Fibroblast of skin of abdomen (primary cell): ENCODE data around the gene GLP1R.

Experiments used
- DNase-seq: peaks from one replicate; pipeline ENCODE4 v3.0.0-alpha.2; 2013

The GLP1R gene

DNA sequence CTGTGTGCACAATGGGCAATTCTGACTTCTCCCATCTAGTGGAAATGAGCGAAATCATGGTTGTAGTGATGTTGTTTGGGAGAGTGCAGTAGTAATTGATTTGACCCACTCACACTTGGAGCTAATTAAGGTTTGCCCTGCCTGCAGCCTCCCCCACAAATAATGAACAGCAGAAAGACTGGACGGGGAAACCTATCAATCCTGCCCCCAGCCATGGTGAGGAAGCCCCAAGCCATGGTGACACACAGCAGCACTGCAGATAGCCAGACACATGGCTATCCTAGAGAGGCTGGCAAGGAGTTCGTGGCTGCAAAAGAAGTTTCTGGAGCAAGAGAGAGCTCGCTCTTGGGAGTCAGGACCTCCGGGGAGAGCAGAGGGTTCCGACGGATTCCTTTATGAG, 38.6 kb downstream of the GLP1R start:
- DNase-seq, result no peak

DNA sequence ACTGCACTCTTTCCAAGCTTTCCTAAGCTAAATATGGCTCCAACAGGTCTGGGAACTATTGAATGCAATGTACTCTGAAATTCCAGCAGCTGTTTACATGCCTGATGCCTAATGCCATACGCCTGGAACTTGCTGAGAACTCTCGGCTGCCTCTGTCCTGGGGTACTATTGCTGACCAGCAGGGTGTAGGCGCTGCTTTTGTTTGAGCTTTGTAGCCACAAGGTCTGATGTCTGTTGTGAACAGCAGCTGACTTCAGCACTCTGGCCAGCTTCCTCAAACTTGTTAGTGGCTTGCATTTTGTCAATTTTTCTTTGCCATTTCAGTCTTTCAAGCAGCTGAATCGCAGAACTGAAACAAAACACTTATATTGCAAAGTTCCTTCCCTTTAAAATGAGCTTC, 39.8 kb downstream of the GLP1R start:
- peak; percentile 35 for DNase-seq

DNA sequence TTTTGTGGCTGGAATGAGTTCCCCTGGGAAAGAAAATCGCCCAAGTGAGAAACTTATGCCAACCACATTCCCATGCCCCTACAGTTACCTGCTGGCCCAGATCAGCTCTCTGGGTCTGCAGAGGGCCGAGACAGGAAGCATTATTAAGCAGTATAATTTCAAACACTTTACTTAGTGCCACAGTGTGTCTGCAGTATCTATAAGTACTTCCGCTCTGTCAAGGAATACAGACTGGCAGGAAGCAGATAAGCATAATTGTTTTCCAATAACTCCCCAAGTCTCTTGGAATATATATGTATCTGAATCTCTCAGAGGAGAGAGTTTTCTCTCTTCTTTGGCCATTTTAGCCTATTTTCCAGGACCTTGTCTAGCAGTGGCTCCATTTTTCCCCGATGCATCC, 41.5 kb downstream of the GLP1R start:
- no peak for DNase-seq

DNA sequence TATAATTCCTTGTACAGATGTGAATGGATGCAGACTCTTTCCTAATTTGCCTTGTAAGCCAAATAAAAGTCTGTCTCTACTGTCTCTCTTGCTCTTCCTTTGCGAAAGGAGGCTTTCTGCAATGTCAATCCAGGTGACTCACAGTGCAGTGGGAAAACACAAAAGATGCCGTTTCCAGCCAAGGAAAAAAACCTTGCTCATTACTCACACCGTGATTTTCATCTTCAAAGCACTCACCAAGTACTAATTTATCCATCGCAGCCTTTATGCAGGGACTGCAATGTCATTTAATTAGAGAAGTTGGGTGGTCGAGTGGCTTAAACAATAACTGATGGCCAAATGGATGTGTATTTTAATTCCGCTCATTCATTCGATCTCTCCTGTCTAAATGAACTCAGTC, 42.6 kb downstream of the GLP1R start:
- no peak for DNase-seq

DNA sequence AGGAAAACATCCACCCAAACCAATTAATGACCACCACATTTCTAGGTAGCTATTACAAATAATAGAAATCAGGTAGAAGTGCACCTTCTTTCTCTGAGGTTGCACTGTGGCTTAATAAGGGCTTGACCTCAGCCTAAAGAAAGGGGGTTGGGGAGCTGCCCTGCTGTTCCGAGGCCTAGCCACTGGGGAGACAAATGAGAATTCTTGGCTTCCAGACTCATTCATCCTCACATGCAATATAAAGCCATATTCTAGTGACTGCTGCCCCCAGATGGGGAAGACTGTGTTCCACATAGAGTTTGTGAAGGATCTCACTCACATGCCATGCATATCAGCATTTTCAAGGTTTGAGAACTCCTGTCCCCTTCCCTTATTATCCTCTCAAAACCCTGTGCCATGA, 43.5 kb downstream of the GLP1R start:
- no peak for DNase-seq

DNA sequence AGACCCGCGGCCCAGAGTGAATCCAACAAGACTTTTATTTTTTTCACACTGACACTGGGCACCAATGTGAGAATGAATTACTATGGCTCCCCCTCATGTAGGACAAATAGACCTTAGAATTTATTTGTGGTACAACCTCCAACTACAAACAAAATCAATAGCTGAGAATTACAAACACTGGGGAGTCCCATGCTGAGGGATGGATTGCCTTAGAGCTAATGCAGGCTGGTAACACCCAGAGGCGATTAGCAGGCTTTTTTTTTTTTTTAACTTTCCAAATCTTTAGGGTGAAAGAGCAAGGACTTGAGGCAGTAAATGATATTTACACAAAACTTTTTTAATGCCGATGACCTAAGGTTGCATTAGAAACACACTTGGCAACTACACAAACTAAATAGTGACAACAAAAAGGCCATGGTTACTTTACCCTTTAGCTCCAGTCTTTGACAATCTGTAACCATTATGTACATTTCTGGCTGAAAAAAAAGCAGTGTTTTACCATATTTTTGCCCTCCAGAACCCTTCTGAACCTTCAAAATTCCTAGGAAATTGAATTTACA, 44.6 kb downstream of the GLP1R start:
- DNase-seq, result no peak

DNA sequence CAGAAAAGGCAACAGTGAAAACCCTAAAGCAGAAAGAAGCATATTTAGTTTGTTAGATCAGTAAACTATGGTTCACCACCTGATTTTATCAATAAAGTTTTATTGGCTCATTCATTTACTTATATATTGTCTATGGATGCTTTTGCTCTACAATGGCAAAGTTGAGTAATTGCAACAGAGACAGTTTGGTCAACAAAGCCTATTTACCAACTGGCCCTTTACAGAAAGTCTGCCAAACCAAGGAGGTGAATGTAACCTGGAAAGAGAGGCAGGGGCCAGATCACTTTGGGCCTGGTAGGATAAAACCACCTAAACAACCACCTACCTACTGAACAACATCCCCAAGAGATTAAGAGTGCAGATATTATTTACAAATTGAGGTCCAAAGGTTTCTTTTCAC, 47.0 kb downstream of the GLP1R start:
- no peak for DNase-seq

DNA sequence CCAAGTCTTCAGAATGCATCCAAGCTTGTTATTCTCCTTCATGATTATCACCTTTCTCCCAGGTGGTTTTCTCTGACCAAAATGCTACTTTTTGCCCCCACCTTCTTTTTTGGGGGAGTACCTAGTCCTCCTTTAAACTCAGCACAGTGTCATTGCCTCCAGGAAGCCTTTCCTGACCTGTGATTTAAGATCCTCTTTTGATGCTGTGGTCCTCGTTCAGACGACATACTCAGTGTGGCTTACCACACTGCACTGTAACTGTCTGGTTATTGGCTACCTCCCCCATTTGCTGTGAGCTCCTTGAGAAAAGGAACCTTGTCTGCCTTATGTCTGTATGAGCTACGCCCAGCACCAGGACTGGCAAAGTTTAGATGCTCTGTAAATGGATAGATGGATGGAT, 51.8 kb downstream of the GLP1R start:
- no peak for DNase-seq

DNA sequence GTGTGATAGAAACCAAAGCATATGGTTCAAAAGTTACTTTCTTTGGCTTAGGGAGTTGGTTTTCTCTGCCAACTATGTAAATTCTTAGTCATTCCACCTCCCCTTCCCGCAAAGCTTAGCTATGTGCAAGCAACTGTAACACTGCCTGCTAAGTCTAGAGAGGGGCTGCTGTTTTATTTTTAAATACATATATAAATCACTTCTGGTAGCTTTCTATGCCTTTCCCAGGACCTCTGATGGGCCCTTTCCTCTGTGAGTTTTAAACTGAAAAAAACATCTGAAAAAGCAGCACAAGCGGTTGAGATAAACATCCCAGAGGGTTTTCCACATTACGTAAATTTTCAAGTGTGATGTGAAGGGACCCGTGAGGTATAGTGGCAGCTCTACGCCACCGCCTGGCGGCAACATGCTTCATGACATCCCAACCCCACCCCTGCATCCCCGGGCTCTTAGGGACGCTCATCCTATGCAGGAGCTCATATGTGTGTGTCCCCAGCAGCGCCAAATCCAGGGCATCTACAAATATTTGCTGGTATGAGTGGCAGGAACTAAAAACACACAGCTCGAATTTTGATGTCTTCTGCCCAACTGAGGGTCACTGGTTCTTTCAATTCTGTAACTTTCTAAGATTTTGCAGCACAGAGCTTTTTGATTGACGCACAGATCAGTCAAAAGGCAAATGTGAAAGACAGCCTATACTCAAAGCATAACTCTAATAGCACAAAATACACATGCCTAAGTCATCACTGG, 53.7 kb downstream of the GLP1R start:
- DNase-seq, result peak; percentile 81

DNA sequence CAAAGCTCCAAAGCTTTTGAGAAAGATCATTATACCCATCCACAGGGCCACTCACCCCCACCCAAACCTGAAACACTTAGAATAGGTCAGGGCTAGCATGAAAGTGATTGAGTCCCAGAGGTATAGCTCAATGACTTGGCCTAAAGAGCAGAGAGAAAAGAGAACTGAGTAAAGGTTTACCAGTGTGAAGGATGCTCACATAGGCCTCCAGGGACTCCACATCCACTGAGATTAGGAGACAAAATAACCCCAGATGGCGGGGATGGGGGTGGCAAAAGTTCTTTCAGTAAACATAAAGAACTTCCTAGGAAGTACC, 54.2 kb downstream of the GLP1R start:
- DNase-seq, result no peak

DNA sequence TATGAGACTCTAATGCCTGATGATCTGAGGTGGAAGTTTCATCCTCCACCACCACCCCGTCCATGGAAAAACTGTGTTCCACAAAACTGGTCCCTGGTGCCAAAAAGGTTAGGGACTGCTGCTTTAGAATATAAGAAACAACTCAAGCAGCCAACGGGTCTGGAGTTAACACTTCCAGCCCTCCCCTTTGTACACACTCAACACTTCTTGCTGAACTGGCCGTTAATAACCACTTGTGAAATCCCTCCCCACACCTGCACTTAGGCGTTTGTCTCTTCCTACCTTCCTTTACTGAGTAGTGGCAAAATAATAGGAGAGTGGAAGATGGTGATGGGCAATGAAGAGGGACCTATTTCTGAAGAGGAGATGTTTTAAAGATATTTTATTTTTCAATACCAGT, 55.9 kb downstream of the GLP1R start:
- DNase-seq, result no peak

DNA sequence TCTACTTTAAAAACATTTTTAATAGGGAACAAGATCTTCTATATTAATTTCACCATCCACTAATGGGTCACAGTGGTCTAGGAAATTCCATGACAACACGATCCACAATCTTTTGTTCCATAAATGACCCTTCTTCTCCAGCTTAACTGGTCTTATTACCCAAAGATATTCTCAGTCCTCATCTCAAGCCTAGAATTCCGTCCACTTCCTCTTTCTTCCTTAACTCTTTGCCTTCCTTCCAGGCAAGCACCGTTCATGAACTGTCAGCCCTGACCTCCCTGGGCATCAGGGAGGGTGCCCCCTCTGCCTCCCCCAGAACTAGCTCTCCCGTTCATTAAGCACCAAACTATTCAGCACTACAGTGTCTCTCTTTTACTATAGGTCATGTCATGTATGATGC, 58.5 kb downstream of the GLP1R start:
- DNase-seq, result no peak

DNA sequence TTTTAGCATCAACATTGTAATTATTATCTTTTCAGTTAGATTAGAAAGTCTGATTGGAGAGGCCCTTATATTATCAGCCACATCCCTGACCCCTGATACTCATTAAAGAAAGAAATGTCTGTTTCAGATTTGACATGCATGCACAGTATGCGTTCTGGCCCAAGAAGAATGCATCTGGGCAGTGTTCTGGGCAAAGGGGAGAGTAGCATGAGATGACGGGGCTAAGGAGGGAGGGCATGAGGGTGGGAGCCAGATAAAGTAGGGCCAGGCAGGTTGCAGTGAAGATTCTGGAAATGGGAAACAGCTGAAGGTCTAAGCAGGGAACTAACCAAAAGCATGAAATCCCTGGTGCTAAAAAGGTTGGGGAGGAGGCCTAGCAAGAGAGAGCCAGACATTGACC, 59.1 kb downstream of the GLP1R start:
- no peak for DNase-seq

DNA sequence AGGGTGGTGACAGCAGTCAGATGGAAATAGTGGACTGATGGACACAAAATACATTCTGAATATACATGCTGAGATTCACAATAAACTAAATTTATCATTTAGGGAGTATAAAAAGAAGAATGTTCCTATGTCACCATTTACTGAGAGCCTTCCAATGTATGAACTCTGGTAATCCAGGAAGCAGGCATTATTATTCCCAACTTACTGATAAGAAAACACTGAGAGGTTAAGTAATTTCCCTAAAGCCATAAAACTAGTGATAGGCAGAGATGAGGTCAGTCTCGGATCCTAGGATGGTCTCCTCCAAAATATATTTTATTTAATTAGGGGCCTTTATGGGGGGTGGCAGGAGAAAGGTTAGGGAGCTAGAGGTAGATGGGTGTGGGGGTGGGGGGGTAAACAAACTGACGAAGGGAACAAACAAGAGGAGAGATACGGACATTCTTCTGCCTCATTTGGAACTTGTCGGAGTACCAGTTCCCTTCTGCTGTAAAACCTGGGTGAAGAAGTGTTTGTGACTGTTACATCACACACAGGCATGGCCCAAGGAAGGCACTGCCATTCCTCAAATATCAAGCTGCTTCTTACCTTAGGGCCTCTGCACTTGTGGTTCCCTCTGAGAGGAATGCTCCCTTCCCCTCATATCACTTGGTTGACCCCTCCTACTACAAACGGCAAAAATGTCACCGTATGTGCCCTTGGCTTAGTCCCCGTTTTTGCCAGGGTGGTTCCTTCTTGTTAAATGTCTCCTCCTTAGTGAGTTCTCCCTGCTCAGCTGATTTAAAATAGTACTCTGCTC, 59.7 kb downstream of the GLP1R start:
- no peak for DNase-seq

DNA sequence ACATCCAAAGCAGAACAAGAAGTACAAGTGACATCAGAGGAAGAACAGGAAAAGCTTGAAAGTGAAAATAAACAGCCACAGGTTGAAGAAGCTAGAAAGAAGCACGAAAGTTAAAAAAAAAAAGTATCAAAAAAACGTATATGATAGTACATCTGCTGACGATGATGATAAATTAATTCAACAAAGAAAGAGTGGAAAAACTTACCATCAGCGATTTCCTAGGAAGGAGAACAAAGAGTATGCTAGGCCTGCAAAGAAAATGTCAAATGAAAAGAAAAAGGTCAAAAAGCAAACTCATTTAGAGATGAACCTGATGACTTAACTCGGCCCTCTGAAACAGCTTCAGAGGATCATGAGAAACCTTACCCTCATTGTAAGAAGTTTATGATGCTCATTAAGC, 62.7 kb downstream of the GLP1R start:
- no peak for DNase-seq

DNA sequence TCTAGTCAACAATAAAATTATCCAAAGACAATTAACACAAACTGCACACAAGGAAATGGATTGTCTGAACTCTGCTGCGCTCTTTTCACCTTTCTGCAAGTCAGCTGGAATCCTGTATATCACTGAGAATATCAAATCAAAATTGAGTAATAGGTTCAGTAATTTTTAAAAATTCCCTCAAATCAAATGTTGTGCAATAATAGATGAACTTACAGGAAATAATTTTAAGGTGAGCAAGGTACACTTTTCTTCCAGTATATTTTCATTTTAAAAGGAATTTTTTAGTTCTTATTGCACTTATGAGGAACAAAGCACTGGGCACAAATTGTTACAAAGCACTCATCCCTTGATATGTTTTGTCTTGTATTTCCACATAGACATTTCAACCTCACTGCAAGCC, 65.2 kb downstream of the GLP1R start:
- no peak for DNase-seq

DNA sequence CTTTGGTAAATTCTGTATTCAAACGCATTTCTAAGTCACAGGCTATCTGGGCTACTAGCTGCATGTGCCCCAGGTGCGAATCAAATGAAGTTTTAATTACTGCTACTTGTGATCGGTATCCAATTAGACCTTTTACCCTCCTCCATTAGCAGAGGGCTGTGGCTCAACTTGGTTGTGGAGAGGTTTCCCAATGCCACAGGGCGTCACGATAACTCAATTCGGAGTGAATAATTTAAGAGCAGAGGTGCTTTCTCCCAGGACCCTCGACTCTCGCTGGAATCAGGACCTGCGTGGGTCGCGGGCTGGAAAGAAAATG, 65.8 kb downstream of the GLP1R start:
- no peak for DNase-seq

DNA sequence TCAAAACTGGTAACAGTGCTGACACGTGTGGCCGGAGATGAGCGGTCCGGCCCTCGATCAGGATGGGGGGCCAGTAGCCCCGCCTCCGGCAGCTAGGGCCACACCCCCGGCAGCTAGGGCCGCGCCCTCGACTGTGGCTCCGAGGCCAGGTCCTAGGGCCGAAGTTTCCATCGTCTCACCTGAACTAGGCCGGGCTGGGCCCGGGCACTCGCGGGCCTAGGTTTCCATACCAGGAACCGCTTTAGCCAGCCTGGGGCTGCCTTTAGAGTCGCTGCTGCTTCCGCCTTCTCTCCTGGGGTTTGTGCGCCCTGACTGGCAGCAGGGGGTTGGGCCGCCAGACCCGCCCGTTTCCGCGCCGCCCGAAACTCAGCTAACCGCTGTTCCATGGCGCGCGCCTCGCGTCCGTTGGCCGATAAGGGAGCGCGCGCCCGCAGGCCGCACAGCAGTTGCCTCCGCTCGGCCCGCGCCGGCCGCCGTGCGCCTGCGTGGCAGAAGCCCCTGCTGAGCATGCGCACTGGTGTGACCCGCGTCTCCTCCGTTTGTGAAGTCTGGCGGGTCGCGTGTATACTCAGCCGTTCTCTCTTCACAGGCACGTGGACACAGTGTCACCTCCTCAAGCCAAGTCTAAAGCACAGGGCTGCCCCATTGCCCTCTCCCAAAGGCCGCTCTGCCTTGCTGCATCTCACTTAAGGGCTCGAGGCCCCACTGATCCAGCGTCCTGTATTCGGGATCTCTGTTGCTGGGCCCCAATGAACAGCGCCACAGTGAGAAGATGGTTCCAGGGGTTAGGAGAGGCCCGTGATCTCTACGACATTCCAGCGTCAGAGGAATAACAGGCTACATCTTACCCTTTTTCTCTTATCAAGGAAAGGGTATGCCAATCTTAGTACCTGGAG, 66.4 kb downstream of the GLP1R start, which contains the start of gene SAYSD1:
TSS of gene SAYSD1 (minus strand) at position 483 of the 896 bp plus-strand sequence. CDS start at position 386, 97 bp downstream.
- peak; percentile 92 for DNase-seq

DNA sequence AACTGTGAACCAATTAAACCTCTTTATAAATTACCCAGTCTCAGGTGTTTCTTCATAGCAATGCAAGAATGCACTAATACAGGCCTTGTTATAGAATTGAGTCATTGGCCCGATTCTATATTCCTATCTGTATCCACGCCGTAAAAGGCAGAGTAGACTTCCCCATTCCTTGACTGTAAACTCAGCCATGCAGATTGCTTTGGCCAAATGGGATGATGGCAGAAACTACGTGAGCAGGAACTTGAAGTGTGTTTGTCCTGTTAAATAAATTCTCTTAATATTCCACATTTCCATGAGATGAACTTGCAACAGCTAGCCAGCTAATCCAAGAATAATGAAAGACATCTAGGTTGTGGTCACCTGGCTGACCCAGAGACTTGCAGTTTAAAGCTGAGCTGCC, 70.3 kb downstream of the GLP1R start:
- DNase-seq, result no peak

DNA sequence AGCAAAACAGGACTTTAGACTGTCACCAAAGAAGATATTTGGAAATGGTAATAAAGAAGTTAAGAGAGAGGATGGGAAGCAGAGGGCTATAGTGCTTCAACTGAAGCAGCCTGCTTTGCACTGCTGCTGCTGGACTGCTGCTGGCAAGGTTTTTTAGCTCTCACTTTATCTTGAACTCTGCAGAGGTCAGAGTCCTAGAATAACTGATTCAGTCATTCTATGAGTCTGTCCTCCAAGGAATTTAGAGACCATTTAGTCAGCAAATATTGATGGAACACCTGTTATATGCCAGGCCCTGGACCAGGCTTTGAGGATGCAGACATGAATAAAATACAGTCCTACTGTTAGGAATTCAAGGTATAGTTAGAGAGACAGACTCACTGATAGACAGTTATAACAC, 75.5 kb downstream of the GLP1R start:
- DNase-seq, result no peak

DNA sequence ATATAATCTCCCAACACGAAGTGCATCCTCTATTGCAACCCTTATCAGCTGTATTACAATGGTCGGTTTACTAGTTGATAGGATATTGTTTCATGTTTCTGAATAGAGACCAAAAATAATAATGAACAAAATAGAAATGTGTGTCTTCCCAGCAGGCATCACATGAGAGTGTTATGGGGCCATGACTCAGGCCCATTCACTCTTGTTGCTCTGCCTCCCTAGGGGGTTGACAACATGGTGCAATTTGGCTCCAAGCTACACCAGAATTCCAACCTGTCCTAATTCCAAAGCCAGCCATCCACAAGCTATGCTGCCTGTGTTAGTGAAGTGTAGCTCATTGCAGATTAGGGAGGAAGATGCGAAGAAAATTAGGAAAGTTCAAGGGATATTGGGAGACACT, 79.5 kb downstream of the GLP1R start:
- no peak for DNase-seq

DNA sequence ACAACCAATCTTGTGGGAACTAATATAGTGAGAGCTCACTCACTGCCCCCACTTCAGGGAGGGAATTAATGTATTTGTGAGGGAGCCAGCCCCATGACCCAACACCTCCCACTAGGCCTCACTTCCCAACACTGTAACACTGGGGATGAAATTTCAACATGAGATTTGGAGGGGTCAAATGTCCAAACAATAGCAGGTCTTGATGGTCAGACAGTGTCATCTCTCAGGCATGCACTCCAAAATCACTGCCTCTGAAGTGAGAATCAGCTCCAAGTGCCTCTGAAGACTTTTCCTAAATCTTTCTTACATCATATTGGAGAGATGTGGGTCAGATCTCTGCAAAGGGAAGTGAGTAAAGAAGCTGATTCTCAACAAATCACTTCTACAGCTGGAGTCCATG, 80.3 kb downstream of the GLP1R start:
- no peak for DNase-seq

DNA sequence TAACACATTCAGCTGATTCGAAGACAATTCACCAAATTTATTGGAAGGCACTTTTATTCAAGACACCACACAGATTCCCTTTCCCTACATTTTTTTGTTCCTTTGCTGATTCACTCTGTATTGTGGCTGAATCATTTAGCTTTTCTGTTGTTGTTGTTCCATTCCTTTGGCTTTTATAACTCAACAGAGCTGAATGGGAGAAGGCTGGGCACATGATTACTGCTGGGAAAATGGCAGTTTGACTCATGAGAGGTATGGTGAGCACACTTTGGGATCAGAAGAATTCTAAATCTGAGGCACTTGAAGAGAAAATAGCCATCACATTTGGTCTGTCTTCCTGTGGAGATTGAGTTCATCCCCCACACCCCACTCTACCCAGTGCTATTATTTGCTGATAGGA, 82.1 kb downstream of the GLP1R start:
- no peak for DNase-seq
